Activated naive CD4-positive, alpha-beta T cell treated with anti-CD3 and anti-CD28 coated beads, Interleukin-2, amount 50 U/mL, for 16 hours (primary cell): ENCODE measurements around the gene GABPB1.

Experiments
- DNase-seq: peaks from one replicate; pipeline ENCODE4 v3.0.0-alpha.2; 2020

Gene GABPB1

DNA sequence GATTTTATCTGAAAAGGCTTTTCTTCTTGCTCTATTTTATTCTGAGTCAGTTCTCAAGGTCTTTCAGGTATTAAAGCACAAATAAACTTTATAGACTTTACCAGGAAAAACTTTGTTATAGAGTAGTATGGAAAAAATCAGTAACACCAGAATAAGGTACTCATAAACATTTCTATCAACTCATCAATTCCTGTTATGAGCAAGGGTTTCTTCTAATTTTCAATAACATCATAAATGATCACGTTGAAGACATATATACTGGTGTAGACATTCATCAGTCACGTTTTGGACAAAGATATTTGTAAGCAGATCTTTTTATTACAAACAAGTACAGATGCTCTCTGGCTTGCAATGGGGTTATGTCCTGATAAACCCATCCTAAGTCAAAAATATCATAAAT is 79.9 kb downstream of the GABPB1 start:
- DNase-seq = no peak

DNA sequence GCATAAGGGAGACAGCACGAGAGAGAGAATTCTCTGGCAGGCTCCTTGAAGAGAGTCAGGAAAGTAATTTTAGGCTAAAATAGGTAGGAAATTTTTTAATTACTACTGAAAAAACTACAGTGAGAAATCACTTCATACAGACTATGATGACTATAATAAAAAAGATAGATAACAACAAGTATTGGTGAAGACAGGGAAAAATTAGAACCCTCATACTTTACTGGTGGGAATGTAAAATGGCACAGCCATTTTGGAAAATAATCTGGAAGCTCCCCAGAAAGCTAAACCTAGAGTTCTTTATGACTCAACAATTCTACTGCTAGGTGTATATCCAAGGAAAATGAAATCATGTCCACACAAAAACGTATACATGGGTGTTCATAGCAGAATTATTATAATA is 87.4 kb downstream of the GABPB1 start:
- DNase-seq = no peak

DNA sequence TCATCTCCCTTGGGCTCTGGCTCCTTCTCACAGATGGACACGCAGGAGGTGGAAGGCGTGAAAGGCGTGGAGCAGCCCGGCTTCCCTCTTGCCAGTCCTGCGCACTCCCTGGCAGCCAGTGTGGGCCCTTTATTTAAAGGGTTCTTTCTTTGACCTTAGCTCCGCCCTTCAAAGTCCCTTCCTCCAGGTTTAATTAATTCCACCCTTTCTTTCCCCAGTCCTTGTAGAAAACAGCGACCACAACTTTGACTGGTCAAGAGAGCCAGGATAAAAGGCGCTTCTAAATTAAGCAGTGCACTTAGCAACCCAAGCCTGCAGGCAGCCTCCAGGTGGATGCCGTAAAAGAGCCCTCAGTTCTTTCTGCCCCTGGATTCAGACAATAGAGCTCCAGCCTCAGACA is 89.4 kb downstream of the GABPB1 start, which contains the start of gene HDC:
TSS of gene HDC (minus strand) at position 107 of the 400 bp plus-strand sequence. CDS start at position 4, 103 bp downstream.
- no peak for DNase-seq

DNA sequence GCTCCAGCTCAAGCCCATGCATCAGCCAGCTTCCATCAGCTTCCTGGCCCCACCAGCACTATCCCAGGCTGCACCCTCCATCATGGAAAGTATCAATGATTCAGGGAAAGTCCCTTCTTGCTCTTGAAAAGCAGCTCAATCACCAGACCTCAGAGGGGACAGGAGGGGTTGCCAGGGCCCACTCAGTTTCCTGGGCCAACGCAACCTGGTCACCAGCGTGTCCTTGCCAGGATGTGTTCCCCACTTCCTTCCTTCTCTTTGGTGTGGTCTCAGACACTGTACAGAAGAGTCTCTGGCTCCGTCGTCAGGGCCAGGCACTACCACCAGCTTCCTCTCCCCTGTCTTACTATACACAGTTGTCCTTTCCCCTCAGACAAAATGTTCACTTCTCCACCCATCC is 92.5 kb downstream of the GABPB1 start:
- no peak for DNase-seq

DNA sequence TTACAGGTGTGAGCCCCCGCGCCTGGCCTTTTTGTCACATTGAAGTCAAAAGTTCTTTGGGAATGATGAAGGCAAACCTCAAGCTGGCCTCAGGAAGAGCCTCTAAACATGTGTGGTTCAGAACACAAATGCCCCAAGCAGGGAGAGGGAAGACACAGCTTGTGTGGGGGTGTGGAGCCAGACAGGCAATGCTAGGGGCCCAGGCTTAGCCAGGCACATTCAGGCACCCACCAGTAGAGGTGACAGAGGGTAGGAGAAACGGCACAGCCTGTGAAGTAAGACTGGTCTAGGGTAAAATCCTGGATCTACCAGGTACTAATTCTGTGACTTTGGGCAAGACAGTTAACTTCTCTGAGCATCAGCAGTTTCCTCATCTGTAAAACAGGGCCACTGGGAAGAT is 93.0 kb downstream of the GABPB1 start:
- no peak for DNase-seq

DNA sequence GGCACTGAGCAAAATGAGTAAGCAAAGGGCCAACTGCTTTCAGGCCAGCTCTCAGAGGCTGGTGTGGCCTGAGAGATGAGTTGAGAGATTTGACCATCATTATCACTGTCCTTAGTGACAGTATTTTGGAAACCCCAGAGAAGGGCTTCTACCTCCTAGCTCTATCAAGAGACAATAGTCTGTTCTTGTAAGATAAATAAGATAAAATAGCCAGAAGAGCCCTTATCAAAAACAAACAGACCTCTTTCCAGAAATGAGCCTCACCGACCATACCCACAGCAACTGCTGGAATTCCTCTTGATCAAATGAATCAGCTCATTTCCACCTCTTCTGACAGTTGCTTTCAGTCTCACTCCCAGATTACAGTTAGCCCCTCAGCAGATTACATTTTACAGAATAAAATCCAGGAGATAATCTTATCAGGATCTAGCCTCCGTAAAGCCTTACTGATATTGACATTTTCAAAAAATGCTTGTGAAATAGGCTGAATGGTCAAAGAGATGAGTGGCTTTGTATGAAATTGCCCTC is 94.0 kb downstream of the GABPB1 start:
- DNase-seq = no peak

DNA sequence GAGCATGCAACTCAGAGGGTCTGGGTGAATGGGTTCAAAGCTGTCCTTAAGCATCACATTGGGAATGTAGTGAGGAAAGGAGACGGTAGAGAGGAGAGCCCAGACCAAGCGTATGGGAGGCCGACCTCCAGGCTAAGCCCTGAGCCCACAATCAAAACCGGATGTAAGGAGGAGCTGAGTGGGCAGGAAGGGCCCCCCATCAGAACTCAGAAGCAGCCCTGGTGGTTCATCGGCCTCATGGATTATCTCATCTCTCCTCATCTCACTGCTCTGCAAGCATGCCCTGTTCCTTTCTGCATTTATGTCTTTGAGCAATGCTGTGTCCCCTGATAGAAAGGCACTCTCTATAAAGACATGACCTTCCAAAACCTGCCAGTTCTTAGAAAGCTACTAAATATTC is 95.7 kb downstream of the GABPB1 start:
- DNase-seq = no peak

DNA sequence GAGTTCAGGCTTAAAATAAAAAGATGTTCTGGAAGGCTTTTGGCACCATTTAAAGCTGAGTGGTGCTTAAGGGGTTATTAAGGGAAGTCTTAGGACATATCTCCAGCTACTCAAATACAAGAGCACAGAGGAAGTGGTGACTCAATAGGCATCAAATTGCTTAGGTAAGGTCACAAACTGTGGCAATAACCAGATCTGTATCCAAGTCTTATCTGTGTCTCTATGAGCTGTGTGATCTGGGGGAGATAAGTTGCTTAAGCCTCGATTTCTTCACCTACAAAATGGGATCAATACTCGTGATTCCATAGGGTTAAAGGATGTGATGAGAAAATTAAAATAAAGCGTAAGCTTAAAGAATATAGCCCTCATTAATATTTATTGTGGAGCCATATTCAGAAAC is 97.1 kb downstream of the GABPB1 start:
- no peak for DNase-seq

DNA sequence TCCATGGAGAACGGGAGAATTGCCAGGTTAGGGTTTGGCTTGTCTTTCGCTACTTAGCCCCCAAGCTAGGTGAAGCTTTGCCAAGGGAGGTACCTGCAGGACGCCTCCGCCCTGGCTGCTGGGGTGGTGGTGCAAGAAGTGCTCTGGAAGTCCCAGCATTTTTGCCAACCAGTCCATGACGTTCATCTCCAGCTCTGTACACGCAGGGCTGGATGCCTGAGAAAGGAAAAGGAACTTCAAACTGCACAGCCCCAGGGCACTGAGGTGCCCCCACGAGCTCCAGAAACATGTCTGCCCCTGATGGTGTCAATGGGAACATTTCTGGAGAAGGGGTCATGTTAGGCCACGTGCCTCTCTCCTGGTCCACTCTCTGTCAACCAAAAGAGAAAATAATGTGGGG is 97.7 kb downstream of the GABPB1 start:
- DNase-seq = no peak

DNA sequence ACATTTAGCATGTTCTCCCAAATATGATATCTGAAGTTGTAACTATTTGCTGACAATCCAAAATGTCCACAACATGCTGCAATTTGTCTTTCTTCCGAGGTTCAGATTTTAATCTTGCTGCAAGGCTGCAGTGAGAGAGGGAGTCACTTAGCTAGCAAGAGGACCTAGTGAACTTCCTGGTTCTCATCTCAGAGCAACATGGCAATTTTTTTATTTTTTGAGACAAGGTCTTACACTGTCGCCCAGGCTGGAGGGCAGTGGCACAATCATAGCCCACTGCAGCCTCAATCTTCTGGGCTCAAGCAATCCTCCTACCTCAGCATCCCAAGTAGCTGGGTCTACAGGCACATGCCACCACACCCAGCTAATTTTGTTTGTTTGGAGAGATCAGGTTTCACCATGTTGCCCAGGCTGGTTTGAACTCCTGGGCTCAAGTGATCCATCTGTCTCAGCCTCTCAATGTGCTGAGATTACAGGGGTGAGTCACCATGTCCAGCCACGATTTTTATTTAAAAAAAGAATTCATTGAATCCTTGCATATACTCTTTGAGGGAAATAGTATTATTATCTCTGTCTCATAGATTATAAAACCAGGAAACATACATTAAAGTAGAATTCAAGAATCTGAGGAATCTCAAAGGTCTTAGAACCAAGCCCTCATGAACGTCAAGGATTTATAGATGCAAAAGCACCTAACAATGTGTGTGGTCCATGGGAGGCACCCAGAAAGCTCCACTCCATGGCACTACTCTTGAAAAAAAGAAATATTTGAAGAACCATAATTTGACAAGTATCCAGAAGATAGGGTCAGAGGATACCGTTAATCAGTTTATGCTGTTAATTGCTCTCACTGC is 98.6 kb downstream of the GABPB1 start:
- DNase-seq = no peak

DNA sequence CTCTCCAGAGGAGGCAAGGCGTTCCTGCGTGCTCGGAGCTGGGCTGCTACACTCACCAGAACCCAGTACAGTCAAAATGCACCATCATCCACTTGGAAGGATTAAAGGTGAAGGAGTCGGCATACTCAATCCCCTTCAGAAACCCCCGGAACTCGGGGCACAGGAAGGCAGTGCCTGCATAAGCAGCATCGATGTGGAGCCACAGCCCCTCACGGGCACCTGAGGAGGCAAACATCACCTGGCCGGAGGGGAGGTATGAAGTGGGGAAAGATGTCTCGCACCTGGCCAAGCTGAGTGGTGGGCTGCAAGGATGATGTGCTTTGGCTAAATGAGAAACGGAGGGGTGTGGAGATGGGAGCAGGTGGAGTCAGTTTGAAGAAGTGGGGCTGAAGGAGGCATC is 102.4 kb downstream of the GABPB1 start:
- no peak for DNase-seq

DNA sequence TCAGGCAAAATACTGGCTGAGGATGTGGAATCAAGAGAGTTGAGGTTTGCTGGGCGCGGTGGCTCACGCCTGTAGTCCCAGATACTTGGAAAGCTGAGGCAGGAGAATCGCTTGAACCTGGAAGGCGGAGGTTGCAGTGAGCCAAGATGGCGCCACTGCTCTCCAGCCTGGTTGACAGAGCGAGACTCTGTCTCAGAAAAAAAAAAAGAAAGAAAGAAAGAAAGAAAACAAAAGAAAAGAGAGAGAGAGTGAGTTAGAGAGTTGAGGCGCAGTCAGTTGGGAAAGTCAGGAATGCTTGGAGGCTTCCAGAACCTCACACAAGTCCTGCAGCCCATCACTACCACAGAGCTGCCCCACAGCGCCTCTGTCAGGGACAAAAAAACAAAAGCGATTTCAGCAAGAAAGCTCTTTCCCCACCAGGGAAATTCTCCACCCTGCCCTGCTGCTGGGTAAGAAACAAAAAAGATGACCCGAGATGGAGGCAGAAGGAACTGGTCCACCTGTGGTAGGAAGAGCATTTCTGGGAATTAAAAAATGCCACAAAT is 103.3 kb downstream of the GABPB1 start:
- DNase-seq = no peak

DNA sequence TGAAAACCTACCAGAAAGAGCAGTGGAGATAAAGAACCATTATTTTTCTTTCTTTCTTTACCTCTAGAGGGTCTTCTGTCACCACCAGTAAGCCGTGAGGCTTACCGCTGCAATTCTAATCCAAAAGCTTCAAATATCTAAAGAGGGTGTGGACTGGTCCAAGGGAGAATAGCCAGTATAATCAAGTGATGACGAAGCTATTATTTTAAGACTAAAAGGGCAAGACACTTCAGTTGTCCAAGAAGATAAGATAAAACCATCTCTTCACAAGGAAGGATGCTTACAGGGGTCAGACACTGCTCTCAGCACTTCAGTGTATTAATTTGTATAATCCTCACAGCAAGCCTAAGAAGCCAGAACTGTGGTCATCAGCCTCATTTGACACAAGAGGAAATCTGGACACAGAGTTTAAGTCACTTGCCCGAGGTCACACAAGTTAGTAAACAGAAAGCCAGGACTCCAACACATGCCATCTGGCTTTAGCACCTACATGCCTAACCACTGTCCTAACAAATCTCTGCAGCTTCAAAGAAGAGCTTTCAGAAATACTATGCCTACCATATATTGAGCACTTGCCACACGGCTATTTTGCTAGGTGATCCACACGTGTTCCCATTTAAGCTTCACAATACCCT is 104.1 kb downstream of the GABPB1 start:
- no peak for DNase-seq

DNA sequence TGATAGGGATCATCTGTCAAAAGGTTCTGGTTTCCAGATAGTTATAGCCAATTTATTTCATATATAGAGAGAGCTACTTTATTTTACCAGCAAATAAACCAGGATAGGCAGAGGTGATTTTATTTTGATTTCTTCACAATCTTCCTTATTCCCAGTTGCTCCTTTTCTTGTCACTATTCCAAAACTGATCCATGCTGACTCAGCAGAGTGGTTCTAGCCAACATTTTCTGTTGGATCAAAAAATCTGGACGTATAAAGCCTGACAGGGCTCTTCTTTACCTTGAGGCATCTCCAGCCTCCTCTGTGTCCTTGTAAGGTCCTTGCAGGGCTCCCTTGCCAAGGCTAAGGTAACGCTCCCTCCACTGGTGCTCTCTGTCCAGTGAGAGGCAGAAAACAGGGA is 105.3 kb downstream of the GABPB1 start:
- DNase-seq = no peak

DNA sequence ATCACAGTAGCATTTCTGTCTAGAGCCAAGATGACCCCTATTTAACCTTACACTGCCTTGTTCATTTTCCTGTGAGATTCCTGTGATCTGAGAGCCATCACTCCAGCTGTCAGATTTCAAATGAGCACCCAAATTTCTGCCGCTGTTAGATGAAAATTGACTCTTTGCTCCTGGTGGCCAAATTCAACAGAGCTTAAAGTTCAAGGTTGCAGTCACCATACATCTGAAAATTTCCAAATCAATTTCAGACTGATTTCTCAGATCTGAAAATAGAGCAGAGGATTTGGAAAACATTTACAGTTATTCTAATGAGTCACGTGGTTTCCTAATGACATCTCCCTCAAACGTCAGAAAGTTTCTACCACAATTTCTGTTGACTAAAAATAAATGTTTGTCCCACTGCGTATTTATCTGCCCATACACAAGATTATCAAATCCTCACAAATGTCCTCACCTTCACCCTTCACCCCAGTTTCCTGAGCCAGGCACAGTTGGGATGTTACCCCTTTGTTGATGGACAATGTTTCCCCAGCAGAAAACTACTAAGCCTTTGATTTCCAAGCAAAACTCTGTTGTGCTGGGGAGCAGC is 105.9 kb downstream of the GABPB1 start:
- DNase-seq = no peak

DNA sequence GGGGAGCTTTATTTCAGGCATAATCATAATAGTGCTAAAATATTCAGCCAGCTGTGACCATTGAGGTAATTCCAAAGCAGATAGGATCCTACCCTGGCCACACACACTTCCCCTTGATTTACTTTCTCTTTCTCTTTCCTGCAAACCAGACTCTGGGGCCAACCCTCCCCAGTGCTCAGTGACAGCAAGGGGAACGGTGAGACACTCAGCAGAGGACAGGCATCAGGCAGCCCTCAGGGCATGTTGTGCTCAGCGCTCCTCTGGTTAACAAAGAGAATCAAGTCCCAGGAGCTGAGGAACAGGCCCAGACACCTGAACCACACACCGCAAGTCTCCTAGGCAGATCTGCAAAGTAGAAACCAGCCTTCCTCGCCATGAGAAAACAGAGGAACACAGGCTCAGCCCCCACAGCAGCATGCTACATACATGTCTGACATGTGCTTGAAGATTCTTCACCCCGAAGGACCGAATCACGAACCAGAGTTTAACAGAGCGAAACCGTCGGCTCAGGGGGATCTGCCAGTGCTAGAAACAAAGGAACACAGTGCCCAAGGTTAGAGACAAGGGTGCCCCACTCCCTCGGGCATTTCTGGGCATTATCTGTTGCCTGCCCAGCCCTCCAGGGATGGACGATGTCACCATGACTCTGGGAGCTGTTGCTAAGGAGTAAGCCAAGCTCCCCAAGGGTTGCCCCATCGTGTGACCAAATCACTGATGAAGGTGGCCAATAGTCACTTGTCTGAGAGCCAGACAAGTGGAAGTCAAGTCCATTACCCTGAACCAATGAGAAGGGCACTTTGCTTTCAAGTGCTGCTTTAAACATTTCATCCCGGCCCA is 107.0 kb downstream of the GABPB1 start:
- peak; percentile 48 for DNase-seq

DNA sequence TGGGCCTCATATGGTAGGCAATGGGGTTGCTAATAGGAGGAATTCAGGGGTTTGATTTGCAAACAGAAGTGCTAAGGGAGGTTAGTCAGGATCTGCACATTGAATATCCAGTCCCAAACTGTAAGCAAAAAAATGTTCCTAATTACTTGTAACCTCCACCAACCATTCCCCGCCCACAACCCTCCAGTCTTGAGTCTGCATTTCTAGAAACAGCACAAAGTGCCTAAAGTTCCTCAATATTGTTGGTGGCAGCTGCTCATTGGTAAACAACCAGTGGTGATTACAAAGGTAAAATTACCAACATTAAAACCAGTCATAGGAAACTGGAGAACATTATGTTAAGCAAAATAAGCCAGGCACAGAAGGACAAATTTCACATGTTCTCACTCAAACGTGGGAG is 108.4 kb downstream of the GABPB1 start:
- no peak for DNase-seq

DNA sequence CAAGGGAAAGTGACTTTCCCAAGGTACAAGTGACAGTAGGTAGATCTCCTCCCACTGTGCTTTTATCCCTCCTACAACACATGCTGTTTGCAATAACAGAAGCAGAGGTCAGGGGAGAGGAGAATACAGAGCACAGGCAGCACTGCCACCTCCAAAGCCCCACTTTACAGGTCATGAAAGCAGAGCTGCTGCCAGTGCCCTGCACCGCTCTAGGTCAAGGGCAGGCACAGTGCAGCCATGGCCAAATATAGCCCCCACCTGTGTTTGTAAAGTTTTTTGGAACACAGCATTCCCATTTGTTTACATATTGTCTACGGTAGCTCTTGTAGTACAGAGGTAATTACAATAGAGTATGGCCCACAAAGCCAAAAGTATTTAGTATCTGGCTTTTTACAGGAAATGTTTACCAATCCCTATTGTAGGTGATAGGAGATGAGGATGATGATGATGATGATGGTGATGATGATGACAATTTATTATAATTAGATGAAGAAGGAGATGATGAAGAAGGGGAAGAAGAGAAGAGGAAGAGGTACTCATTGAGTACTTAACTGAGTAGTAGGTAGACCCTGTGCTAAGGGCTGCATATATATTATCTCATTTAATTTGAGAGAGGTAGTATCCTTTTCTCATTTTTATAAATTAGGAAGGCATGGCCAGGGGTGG is 109.9 kb downstream of the GABPB1 start:
- no peak for DNase-seq

DNA sequence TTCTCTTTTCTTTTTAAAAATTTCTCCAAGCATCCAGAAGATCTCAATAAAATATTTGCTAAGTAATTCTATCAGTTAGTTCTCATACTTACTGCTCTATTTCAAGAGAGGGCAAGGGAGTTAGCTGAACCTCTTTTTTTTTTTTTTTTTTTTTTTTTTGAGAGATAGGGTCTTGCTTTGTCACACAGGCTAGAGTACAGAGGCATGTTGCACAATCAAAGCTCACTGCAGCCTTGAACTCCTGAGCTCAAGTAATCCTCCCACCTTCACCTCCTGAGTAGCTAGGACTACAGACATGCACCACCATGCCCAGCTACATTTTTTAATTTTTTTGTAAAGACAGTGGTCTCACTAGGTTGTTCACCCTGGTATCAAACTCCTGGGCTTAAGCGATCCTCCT is 110.8 kb downstream of the GABPB1 start:
- DNase-seq = no peak

DNA sequence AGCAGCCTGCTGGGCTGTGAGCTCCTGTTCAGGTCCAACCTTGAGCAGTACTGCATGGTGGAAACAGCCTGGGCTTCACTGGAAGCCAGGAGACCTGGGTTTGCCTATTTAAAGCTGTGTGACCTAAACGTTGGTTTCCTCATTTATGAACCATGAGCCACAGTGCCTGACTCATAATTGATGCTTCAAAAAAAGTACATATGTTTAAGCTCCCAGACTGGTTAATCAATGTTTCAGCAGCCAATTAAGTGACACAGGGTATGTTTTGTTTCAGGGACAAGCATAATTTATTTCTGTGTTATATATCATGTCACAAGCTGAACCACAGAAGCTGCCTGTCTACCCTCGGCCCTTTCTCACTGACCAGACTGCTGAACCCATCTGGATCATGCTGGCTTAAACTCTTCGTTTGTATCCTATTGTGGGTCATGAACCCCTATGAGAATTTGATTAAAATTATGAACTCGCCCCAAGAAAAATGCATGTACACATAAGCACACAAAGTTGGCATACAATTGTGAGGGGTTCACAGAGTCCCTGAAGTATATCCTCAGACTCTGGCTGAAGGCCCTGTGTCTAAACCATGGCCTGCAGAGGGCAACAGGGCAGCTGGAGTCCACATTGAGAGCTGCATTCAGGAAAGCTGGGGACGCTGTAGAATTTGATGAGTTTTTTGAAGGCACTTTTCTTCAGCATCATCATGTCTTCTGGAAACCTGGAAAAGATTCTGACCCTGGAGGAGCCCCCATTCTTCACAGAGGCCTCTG is 113.1 kb downstream of the GABPB1 start:
- no peak for DNase-seq

DNA sequence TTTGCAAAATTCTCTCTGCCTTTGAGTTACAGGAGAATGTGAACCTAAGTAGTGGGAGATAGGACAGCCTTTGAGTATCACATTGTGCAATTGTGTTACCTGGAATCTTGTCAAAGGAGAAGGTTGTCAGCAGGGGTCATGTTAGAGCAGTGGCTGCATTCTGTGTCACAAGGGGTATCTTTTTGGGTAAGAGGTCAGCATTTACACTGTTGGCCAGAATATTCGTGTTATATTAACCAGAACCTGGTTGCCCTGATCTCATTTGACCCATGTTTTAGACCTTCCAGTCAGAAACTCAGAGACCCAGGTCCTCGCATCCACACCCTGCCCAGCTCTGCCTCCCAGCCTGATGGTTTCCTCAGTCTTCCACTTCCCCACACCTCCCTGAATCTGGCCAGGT is 116.7 kb downstream of the GABPB1 start:
- no peak for DNase-seq
